ENCODE data around the gene RASGRP3.

- TF ChIP-seq EZH2 (IDR thresholded peaks at IDR 0.05; ENCODE audit: insufficient read depth, poor library complexity, severe bottlenecking) = no peak
- TF ChIP-seq EZH2phosphoT487 (IDR thresholded peaks at IDR 0.05; ENCODE audit: insufficient read depth, low read depth) = no peak
Measured at GRCh38 chr2:33488715-33489540, 12.5 kb downstream of the RASGRP3 start.
